Chondrocyte (in vitro differentiated cells): ENCODE measurements around the gene KANTR. TPM values are rescaled to one million over a fixed set of nuclear protein-coding genes. Genes with fewer than 3 reads are reported as not detected.
A peak's percentile ranks its signal among the peaks of the same experiment; 100 is the strongest.

ENCODE experiments used
- DNase-seq: peaks from one replicate; pipeline ENCODE4 v3.0.0; 2021; ENCODE audit warnings: mixed read lengths, low spot score
- H3K27ac Mint-ChIP-seq: one replicate; pipeline ENCODE4 v1.8.0; 2021; ENCODE audit warnings: mild to moderate bottlenecking, moderate library complexity, mixed read lengths; ENCODE audit not compliant: unreplicated experiment
- H3K27me3 Mint-ChIP-seq: 2 replicates; pipeline ENCODE4 v1.8.0; 2021; ENCODE audit warnings: low read depth, mixed read lengths
- H3K36me3 Mint-ChIP-seq: 2 replicates; pipeline ENCODE4 v1.8.0; 2021; ENCODE audit warnings: low read depth, mixed read lengths
- H3K4me1 Mint-ChIP-seq: 2 replicates; pipeline ENCODE4 v1.8.0; 2021; ENCODE audit warnings: low read depth, mild to moderate bottlenecking, mixed read lengths
- H3K4me3 Mint-ChIP-seq: one replicate; pipeline ENCODE4 v1.8.0; 2021; ENCODE audit warnings: mild to moderate bottlenecking, moderate library complexity, mixed read lengths; ENCODE audit not compliant: unreplicated experiment
- H3K9me3 Mint-ChIP-seq: 2 replicates; pipeline ENCODE4 v1.8.0; 2021; ENCODE audit warnings: low read depth, mixed read lengths
- CTCF ChIP-seq: fragments of 200-600 bp; sonication (generic); IDR thresholded peaks from 2 replicates; pipeline ENCODE4 v1.5.0; 2021; ENCODE audit warnings: antibody characterized with exemption, mild to moderate bottlenecking, moderate library complexity
- long read RNA-seq: library from polyadenylated mRNA; stranded (forward); transcript quantifications from one replicate; pipeline ENCODE4 v2.0.0, GENCODE V29; 2021
- total RNA-seq: library from RNA; stranded (reverse); gene quantifications from 3 replicates; pipeline ENCODE4 v1.2.1, GENCODE V29; 2021

Gene KANTR
- total RNA-seq, result 5.8 to 12.7 TPM (median 6.6 TPM) in 3 replicates
- long read RNA-seq, partial matches to known transcripts, result 0 of 1 reads
- long read RNA-seq, other reads (novel, unspliced or antisense), result 1 of 1 reads

- no peaks in the 10 kb centered on the region for H3K27me3 Mint-ChIP-seq
- DNase-seq, result no peak
- H3K4me3 Mint-ChIP-seq, result peak within 1 kb of the TSS; percentile 75
- peak within 1 kb of the TSS; percentile 91 for H3K27ac Mint-ChIP-seq
- H3K4me1 Mint-ChIP-seq, result peaks cover 9% of the 10 kb centered on the region
- peak; percentile 51 for TF ChIP-seq CTCF
- H3K9me3 Mint-ChIP-seq, result no peaks in the 10 kb centered on the region
- peaks cover 2% of the 10 kb centered on the region for H3K36me3 Mint-ChIP-seq
Measured at GRCh38 chrX:53093748-53094581, at the start of gene KANTR. Gene KANTR, plus strand, starts transcription at chrX:53094142. Its CDS starts 30,131 bp downstream, at chrX:53124273.

GRCh38 chrX:53044995-53045394 is 48.9 kb upstream of the KANTR start:
- no peak overlapping the region for H3K27ac Mint-ChIP-seq
- H3K27me3 Mint-ChIP-seq, result no peaks in the 10 kb centered on the region
- TF ChIP-seq CTCF, result no peak
- H3K9me3 Mint-ChIP-seq, result no peaks in the 10 kb centered on the region
- H3K4me3 Mint-ChIP-seq, result no peak overlapping the region
- peaks cover 5% of the 10 kb centered on the region for H3K4me1 Mint-ChIP-seq
- no peaks in the 10 kb centered on the region for H3K36me3 Mint-ChIP-seq
- no peak for DNase-seq

GRCh38 chrX:53047228-53047627 is 46.7 kb upstream of the KANTR start:
- TF ChIP-seq CTCF, result peak; percentile 63
- no peaks in the 10 kb centered on the region for H3K27me3 Mint-ChIP-seq
- no peaks in the 10 kb centered on the region for H3K9me3 Mint-ChIP-seq
- H3K4me3 Mint-ChIP-seq, result no peak overlapping the region
- H3K4me1 Mint-ChIP-seq, result peaks cover 5% of the 10 kb centered on the region
- DNase-seq, result no peak
- no peaks in the 10 kb centered on the region for H3K36me3 Mint-ChIP-seq
- H3K27ac Mint-ChIP-seq, result no peak overlapping the region

- Mint-ChIP-seq H3K27ac (peak within 1 kb of the TSS; percentile 91), H3K27me3 (no peaks in the 10 kb centered on the region), H3K4me1 (peaks cover 5% of the 10 kb centered on the region), H3K4me3 (peak within 1 kb of the TSS; percentile 72), H3K36me3 (no peaks in the 10 kb centered on the region), H3K9me3 (no peaks in the 10 kb centered on the region)
- TF ChIP-seq CTCF, result no peak
- DNase-seq, result no peak
Measured at GRCh38 chrX:53048169-53049126, 45.5 kb upstream of the KANTR start, which contains the start of gene GPR173. Gene GPR173, plus strand, starts transcription at chrX:53048789. Its CDS starts 27,833 bp downstream, at chrX:53076622.

GRCh38 chrX:53049127-53049517 is 44.8 kb upstream of the KANTR start:
- Mint-ChIP-seq H3K36me3 (no peaks in the 10 kb centered on the region), H3K4me1 (peaks cover 8% of the 10 kb centered on the region), H3K27me3 (no peaks in the 10 kb centered on the region), H3K9me3 (no peaks in the 10 kb centered on the region), H3K4me3 (no peak overlapping the region), H3K27ac (no peak overlapping the region)
- no peak for DNase-seq
- no peak for TF ChIP-seq CTCF
